Activated CD8-positive, alpha-beta T cell treated with anti-CD3 and anti-CD28 coated beads for 36 hours (primary cell): Measurements from ENCODE around the gene PRKCE. TPM values are rescaled to one million over a fixed set of nuclear protein-coding genes. Genes with fewer than 3 reads are reported as not detected.

ENCODE experiments used
- ATAC-seq: fragments of 200-7000 bp; cut with Tn5 transposase; one replicate; pipeline ENCODE4 v1.10.0; 2021; ENCODE audit warnings: mild to moderate bottlenecking, moderate library complexity
- CTCF ChIA-PET: fragments of 350-600 bp; sonication (Branson Sonifier 250); formaldehyde crosslinking; loops from one replicate; lab custom pipeline; 2021; ENCODE audit warnings: antibody characterized with exemption; lab: Charles Lee
- POLR2A ChIA-PET: fragments of 350-600 bp; sonication (Branson Sonifier 250); formaldehyde crosslinking; loops from one replicate; lab custom pipeline; 2021; ENCODE audit warnings: antibody characterized with exemption; lab: Charles Lee
- DNase-seq: peaks from one replicate; pipeline ENCODE4 v3.0.0-alpha.2; 2020
- H3K27ac Mint-ChIP-seq: one replicate; pipeline ENCODE4 v1.8.0; 2021; ENCODE audit warnings: mild to moderate bottlenecking, mixed read lengths
- H3K27me3 Mint-ChIP-seq: one replicate; pipeline ENCODE4 v1.8.0; 2021; ENCODE audit warnings: mixed read lengths
- H3K36me3 Mint-ChIP-seq: one replicate; pipeline ENCODE4 v1.8.0; 2021; ENCODE audit warnings: low read depth, mixed read lengths
- H3K4me1 Mint-ChIP-seq: one replicate; pipeline ENCODE4 v1.8.0; 2021; ENCODE audit warnings: low read depth, mixed read lengths
- H3K4me3 Mint-ChIP-seq: one replicate; pipeline ENCODE4 v1.8.0; 2021; ENCODE audit warnings: mild to moderate bottlenecking, moderate library complexity, mixed read lengths
- H3K9me3 Mint-ChIP-seq: one replicate; pipeline ENCODE4 v1.8.0; 2021; ENCODE audit warnings: mixed read lengths
- intact Hi-C: fragments of 100-400 bp; cut with micrococcal nuclease; formaldehyde crosslinking; loops from one replicate; pipeline ENCODE4 v1.10.0; 2022
- total RNA-seq, 2 experiments: library from RNA; stranded (reverse); gene quantifications; one replicate each; pipeline ENCODE4 v1.2.3, GENCODE V29; 2021
- TF ChIP-seq, protein P1 (sequence below): fragments of 200-600 bp; IDR thresholded peaks from one replicate; pipeline ENCODE4 v1.8.0; 2022; ENCODE audit warnings: antibody characterized with exemption, mild to moderate bottlenecking

The PRKCE gene
- total RNA-seq, 2 experiments from 2014 or later, result 11.5 to 11.9 TPM

GRCh38 chr2:46207591-46207990 is 556.1 kb downstream of the PRKCE start:
- intact Hi-C loops, result no loop called here
- ChIA-PET POLR2A (no interaction called here), CTCF (no interaction called here)
- Mint-ChIP-seq H3K4me1 (peaks cover 8% of the 10 kb centered on the region), H3K27me3 (peaks cover 1% of the 10 kb centered on the region), H3K27ac (no peak overlapping the region), H3K36me3 (peaks cover 9% of the 10 kb centered on the region), H3K9me3 (peaks cover 20% of the 10 kb centered on the region), H3K4me3 (no peak overlapping the region)
- TF ChIP-seq, protein P1, sequence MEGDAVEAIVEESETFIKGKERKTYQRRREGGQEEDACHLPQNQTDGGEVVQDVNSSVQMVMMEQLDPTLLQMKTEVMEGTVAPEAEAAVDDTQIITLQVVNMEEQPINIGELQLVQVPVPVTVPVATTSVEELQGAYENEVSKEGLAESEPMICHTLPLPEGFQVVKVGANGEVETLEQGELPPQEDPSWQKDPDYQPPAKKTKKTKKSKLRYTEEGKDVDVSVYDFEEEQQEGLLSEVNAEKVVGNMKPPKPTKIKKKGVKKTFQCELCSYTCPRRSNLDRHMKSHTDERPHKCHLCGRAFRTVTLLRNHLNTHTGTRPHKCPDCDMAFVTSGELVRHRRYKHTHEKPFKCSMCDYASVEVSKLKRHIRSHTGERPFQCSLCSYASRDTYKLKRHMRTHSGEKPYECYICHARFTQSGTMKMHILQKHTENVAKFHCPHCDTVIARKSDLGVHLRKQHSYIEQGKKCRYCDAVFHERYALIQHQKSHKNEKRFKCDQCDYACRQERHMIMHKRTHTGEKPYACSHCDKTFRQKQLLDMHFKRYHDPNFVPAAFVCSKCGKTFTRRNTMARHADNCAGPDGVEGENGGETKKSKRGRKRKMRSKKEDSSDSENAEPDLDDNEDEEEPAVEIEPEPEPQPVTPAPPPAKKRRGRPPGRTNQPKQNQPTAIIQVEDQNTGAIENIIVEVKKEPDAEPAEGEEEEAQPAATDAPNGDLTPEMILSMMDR, result no peak
- ATAC-seq (no peak), DNase-seq (no peak)

DNA sequence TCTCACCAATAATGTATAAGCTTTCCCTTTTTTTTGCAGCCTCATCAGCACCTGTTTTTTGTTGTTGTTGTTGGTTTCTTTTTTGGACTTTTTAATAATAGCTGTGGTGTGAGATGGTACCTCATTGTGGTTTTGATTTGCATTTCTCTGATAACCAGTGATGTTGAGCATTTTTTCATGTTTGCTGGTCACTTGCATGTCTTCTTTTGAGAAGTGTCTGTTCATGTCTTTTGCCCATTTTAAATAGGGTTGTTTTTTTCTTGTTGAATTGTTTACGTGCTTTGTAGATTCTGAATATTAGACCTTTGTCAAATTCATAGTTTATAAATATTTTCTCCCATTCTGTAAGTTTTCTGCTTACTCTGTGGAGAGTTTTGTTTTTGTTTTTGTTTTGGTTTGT is 557.3 kb downstream of the PRKCE start:
- Mint-ChIP-seq H3K27me3 (peaks cover 1% of the 10 kb centered on the region), H3K4me1 (no peaks in the 10 kb centered on the region), H3K27ac (no peak overlapping the region), H3K9me3 (peaks cover 21% of the 10 kb centered on the region), H3K36me3 (peaks cover 9% of the 10 kb centered on the region), H3K4me3 (no peak overlapping the region)
- CTCF ChIA-PET, result interaction anchor here (1.4 kb wide), 1 partner anchor 10 kb away, joined by 4 read pairs; no protein-coding TSS in a partner anchor
- intact Hi-C loops, result no loop called here
- POLR2A ChIA-PET, result no interaction called here
- no peak for ATAC-seq
- TF ChIP-seq, protein P1, result no peak
- DNase-seq, result no peak

GRCh38 chr2:46210063-46210462 is 558.6 kb downstream of the PRKCE start:
- POLR2A ChIA-PET, result no interaction called here
- ATAC-seq (no peak), DNase-seq (no peak)
- peaks cover 23% of the 10 kb centered on the region for H3K9me3 Mint-ChIP-seq
- CTCF ChIA-PET, result no interaction called here
- no peak overlapping the region for H3K27ac Mint-ChIP-seq
- peaks cover 9% of the 10 kb centered on the region for H3K36me3 Mint-ChIP-seq
- no peaks in the 10 kb centered on the region for H3K4me1 Mint-ChIP-seq
- H3K27me3 Mint-ChIP-seq, result no peaks in the 10 kb centered on the region
- intact Hi-C loops, result no loop called here
- TF ChIP-seq, protein P1, result no peak
- no peak overlapping the region for H3K4me3 Mint-ChIP-seq

DNA sequence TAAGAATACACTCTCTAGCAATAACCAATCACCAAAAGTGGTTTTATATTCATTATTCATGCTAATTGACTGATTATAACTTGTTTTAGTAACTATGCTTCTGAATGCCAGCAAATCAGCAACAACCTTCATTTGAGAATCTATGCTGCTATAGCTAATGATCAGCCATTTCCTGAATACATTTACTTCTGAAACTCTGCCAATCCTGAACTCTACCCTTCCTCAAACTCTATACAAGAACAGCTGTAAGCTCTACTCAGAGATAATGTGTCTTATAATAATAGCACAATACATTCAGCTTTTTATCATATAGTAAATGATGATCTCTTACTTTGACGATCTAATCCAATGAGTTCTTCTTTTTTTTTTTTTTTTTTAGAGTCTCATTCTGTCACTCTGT is 560.0 kb downstream of the PRKCE start:
- intact Hi-C loops, result no loop called here

DNA sequence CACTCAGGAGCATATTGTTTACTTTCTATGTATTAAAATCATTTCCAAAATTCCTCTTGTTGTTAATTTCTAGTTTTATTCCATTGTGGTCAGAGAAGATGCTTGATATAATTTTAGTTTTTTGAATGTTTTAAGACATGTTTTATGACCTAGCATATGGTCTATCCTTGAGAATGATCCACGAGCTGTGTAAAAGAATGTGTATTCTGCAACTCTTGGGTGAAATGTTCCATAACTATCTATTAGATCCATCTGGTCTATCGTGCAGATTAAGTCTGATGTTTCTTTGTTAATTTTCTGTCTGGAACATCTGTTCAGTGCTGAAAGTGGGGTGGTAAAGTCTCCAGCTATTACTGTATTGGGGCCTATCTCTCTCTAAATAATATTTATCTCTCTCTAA is 562.4 kb downstream of the PRKCE start:
- ChIA-PET POLR2A (no interaction called here), CTCF (no interaction called here)
- TF ChIP-seq, protein P1, result no peak
- no peaks in the 10 kb centered on the region for H3K4me1 Mint-ChIP-seq
- H3K9me3 Mint-ChIP-seq, result peaks cover 25% of the 10 kb centered on the region
- H3K27me3 Mint-ChIP-seq, result no peaks in the 10 kb centered on the region
- DNase-seq (no peak), ATAC-seq (no peak)
- H3K36me3 Mint-ChIP-seq, result peaks cover 7% of the 10 kb centered on the region
- no peak overlapping the region for H3K27ac Mint-ChIP-seq
- intact Hi-C loops, result no loop called here
- H3K4me3 Mint-ChIP-seq, result no peak overlapping the region

More for the DNA sequence above, 560.0 kb downstream of the PRKCE start:
- no peaks in the 10 kb centered on the region for H3K4me1 Mint-ChIP-seq
- DNase-seq, result no peak
- H3K9me3 Mint-ChIP-seq, result peaks cover 25% of the 10 kb centered on the region
- H3K36me3 Mint-ChIP-seq, result peaks cover 9% of the 10 kb centered on the region
- ChIA-PET POLR2A (no interaction called here), CTCF (no interaction called here)
- TF ChIP-seq, protein P1, result no peak
- H3K27ac Mint-ChIP-seq, result no peak overlapping the region
- ATAC-seq, result no peak
- H3K4me3 Mint-ChIP-seq, result no peak overlapping the region
- H3K27me3 Mint-ChIP-seq, result no peaks in the 10 kb centered on the region
